ENCODE data around the gene CDC40.

CDC40 gene

DNA sequence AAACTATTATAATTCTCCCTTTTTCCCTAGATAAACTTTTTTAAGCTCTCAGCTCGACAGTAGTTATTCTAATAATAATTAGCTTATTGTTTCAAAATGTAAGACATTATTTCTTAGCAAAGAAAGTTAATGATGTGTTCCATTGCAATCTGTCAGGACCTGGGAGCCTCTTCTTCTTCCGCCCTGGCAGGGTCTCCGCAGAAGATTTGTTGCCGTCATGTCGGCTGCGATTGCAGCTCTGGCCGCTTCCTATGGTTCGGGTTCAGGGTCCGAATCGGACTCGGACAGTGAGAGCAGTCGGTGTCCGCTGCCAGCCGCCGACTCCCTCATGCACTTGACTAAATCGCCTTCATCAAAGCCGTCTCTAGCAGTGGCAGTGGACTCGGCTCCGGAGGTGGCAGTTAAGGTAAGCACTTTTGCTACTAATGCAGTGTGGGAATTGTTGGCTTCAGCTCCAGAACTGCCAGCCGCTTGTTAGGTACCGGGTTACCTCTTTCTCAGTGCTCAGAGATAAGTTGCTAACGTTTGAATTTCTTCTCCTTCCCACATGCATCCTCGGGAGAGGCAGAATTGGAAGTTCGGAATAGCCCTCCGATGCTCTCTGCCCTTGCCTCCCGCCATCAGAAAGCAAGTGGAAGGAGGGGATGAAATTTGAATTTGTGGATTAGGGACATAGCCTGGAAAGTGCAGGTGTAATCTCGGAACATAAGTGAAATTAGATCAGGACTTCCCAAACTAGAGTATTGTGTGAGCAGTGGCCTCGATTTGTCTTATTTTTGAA is at the start of gene CDC40:
TSS of gene CDC40 (plus strand) at position 200 of the 781 bp plus-strand sequence. CDS start at position 218, 18 bp downstream.
- FAIRE-seq: no peak

DNA sequence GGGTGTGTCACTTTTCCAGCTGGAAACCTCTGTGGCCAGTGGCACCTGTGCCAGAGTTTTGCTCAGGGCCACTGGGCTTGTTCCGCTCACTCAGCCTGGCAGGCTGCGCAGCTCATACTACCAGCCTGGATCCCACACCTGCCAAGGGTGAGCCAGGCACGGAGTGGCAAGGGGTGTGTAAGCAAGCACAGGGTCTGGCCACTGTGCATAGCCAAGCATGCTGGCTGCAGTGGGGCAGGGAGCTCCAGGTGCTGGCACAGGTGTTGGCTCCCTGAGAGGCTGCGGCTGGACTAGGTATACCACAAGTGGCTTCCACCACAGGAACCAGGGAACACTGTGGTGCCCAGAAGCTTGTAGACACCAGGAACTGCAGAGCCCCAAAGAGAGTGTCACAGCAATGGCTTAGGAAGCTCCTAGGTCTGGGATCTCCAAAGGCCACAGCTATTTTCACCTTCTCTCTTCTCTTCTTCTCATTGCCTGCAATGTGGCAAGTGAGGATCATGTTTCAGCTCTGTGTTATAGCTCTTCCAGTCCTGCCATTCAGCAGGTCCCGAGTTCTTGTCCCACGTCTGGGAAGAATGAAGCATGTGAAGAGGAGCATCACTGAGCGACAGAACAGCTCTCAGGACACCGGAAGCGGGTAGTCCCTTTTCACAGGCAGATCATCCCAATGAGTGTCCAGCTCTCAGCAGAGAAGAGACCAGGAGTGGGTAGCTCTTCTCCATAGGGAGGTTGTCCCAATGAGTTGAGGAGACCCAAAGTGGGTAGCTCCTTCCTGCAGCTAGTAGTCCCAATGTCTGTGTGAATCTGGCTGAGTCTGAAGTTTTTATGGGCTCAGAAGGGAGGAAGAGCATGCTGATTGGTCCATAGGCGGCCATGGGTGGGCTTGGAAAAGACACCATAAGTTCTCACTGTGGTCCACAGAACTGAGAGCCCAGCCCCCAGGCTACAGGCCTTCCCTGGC is 42.0 kb upstream of the CDC40 start:
- FAIRE-seq: no peak

DNA sequence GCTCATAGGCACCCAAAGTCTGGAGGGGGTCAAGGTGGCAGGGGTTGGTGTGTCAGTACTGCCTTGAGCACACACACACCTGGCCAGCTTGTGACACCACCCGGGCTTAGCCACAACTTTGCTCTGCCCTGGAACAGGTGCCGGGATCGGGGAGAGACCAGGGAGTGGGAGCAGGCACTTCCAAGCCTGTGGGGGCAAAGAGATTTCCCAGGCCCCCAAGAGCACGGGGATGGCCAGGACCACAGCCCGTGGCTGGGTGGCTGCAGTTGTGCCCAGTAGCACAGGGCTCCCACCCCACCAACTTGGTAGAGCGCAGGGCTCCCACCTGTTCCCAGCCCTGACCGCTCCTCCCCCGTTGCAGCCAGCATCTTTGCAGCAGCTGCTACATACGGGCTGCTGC is 41.2 kb upstream of the CDC40 start:
- no peak for FAIRE-seq

DNA sequence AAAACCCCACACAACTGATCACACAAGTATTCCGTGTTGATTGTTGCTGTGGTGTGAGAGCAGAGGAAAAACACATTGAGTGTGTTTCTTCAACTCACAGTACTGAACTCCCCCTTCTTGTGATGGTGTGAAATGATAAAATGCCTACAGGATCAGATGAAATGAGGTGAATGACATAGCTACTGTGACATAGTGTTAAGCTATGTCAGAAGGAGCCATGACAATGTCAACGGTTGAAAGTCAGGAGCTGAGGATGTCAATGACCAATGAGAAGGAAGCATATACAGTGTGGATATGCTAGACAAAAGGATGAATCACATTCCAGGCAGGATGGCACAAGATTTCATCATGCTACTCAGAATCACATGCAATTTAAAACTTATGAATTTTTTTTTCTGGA is 39.6 kb upstream of the CDC40 start:
- no peak for FAIRE-seq

DNA sequence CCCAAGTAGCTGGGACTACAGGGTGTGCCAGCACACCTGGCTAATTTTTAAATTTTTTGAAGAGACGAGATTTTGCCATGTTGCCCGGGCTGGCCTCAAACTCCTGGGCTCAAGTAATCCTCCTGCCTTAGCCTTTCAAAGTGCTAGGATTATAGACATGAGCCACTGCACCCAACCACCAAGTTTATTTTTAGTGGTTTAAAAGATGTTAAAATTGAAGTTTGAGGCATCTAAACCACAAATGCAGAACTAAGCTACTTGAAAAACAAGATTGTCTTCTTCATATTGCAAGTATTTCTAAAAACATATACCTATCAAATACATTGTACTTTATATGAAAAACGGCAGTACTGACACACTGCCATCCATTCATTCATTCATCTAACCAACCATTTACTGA is 32.4 kb upstream of the CDC40 start:
- no peak for FAIRE-seq

DNA sequence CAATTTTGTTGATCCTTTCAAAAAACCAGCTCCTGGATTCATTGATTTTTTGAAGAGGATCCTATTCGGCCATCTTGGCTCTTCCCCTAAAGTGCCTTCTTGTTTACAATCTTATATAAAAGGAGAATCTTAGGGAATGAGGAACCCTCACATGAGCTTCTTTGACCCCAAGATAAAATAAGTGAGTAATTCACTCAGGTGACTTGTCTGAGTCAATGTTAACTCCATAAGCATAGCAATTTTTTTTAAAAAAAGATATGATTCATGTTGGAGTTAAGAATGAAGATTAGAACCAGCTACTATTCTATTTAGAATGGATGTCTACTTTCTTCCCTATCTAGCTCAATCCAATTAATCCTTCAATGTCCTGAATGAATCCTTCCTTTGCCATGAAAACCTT is 21.7 kb upstream of the CDC40 start:
- FAIRE-seq: no peak

DNA sequence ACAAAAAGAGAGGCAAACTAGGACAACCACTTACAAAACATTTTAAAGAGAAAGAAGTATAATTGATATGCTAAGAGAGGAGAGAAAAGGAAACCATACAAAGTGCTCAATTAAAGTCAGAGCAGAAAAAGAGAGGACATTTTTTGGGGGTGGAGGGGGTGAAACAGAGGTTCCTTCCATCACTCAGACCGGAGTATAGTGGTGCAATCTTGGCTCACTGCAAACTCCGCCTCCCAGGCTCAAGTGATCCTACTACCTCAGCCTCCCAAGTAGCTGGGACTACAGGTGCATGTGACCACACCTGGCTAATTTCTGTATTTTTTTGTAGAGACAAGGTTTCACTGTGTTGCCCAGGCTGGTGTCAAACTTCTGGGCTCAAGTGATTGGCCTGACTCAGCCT is 10.1 kb upstream of the CDC40 start:
- FAIRE-seq: no peak

DNA sequence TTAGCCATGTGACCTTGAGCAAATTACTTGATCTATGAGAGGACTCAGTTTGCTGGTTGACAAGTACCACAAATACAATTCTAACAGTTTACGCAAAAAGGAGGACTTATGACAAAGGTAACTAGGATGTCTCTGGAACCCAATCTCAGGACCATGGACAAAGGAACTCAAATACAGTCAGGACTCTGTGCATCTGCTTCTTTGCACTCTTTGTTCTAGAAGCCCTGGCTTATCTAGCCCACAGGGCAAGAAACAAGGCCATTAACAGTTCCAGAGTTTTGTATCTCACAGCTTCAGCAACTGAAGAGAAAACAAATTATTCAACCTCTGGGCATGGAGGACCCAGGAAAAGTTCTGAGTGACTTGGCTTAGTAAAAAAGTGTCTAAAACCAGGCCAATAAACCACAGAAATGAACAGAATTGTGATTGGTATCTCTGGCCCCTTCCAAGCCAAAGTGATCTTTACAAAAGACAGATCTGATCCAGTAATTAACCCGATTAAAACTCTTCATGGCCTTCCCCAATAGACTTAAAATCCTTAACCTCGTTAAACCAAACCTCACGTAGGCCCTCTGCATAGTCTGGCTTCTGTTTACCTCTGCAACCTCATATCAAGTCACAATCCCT is 6.6 kb upstream of the CDC40 start:
- FAIRE-seq: no peak

DNA sequence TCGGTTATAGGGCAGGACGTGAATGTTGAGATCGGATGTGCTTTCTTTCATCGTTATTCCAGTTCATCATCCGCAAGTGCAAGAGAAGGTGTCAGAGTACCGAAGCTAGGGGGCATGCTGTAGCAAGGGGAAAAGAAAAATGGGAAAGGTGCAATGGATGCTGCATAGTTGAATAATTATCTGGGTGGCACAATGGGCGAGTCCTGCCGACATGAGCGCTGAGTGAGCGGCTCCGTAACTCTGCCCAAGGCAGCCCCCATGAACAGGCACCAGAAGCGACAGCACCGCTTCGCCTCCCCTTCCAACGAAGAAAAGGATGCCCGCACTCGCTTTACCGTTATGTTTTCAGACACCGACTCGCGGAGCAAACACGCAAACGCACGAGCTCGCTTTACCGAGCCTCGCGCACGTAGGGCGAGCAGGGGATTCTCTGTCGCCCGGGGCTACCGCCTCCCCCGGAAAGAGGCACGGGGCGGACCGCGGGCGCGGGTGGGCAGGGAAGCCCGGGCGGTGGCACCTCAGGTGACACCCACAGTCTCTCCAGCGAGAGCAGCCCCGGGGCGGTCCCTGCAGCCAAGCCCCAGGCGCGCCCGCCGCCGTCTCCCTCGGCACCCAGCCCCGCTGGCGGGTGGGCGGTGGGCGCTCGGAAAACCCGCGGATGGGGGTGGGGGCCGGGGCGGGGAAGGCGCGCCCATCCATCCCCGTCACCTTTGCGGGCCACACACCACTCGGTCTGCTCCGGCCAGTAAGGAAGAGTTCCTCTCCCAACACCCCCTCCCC is 1.4 kb upstream of the CDC40 start:
- no peak for FAIRE-seq

DNA sequence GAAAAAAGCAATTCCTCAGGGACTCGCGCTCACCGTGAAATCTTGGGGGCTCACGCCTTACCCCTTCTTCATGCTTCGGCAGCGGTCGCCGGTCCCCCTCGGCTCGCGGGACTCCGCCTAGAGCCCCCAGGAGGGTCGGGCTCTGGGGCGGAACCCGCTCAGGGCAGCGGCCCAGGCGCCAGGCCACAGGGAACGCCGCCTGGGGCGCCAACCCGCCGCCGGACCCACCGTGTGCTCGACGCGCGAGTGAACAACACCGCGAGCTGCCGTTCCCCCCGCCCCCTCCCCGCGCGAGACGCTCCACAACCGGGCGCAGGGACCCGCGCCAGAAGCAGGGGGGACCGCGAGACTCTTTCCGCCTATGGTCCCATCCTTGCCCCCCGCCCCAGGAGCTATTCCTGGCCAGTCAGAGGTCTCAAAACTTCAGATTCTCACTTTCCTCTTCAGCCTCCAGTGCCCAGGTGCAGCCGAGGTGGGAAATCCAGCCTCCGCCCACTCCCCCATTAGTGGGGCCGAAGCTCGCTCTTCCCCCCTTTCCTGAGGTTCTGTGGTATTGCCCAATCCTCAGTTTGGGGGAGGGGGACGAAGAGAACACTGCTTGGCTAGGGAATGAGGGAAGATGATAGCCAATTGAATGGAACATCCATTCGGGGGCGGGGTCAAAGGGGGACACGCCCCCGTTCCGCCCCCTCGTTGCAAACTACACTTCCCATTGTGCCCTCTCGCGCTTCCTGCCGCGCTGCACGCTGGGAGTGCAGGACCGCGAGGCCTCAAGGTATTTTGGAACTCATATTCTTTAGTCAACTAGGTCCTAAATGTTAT is 610 bp upstream of the CDC40 start, which contains the start of gene WASF1:
TSS of gene WASF1 (minus strand) at position 265 of the 822 bp plus-strand sequence. CDS start 52,069 bp downstream, outside the sequence.
- peak; percentile 95 for FAIRE-seq

DNA sequence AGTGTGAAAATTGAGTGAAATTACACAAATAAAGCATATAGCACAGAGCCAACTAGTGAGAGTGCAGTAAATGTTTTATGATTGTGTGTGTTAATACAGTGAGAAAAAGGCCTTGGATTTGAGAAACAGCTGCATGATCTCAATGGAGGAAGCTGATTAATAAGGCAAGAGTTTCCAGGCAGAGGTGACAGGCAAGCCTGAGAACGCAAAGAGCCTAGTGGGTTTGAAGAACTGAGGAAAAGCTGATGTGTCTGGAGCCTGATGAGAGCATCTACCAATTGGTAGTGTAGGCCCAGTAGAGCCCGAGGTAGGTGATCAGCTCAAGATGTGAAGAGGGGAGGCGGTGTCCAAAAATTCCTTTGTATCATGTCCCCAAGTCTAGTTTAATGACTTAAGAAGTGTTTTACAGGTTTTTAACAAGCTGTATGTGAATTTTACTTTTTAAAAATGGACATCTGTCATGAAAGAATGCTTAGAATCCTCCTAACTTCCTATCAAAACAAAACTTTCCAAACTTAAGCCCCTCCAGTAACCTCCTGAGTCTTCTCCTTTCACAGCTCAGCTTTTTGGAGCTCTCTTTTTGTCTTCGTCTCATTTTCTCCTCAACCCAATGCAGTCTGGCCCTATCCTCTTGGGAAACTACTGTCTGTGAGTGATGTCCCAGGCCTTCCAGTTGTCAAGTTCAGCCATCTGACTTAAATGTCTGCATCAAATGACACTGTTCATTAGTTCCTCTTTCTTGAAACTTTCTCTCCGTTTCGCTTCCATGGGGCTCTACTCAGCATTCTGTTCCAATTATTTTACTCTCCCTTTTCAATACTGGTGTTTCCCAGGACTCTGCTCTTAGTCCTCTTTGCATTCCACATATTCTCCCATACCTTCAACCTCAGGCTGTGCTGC is 1.2 kb downstream of the CDC40 start:
- no peak for FAIRE-seq

DNA sequence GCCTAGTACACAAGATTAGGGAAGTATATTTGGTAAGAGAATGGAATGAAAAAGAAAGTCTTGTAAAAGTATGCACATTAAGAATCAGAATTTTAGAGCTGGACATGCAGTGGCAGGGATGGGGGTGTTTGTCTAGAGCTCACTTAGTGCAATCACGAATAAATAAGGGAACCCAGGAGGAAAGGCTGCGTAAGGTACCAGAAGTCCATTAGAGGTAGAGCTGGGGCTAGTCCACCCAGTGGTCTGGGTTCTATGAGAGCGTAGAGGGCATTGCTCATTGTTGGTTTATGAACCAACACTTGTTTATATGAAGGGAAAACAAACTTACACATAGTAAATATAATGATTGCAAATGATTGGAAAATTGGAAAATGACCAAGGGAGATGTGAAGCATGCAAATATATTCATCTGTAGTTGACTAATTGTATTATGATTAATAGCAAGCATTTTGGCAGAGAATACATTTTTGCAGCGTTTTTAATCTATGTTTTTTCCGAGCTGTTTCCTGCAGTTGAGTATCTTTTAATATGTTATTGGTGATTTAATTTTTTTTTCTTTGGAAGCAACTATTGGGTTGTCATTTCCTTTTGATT is 3.2 kb downstream of the CDC40 start:
- no peak for FAIRE-seq

DNA sequence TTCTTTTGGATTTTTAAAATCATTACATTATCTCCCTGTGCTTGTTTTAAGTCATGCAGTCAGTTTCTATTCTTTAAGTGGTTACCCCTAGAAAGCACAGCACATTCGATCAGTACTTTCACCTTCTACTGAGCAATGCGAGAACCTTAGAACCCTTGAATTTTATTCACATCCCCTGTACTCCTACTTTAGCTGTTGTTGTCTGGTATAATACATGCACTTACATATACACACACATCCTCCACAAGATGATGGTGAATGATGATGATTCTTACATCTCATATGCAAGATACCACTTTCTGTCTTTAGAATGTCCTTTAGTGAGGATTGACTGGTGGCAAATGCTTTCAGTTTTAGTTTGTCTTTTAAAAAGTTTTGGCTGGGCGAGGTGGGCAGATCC is 5.7 kb downstream of the CDC40 start:
- FAIRE-seq: no peak

DNA sequence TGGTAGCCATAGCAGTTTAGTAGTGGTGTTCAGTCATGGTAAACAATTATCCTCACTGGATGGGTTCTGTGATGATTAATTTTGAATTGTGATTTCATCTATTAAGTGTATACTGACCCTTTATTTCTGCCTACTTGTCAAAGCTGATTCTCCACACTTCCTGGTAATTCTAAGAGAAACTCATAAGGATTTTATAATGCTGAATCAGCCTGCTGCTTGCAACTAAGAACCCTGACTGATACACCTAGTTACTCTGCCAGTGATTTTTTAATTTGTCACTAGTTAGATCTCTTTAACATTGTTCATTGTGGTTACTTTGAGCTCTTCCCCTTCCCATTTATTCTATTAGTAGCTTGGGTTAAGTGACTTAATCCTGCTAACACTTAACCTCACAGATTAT is 8.6 kb downstream of the CDC40 start:
- peak; percentile 99 for FAIRE-seq

DNA sequence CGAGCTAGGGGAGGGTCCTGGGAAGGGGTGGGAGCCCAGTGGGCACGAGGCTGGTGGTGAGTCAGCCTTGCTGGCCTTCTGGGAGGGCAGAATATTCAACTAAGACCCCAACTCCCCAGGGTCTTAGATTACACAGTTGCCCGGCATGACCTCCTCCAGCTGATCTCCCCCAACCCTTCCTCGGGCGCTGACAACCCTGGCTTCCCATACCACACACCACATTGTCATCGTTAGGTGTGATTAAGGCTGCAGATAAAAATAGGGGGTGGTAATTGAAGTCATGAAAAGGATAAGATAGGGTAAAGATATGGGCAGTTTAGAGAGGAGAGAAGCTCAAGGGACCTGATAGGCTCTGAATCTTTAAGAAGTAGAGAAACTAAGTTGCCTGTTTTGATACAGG is 10.5 kb downstream of the CDC40 start:
- no peak for FAIRE-seq

DNA sequence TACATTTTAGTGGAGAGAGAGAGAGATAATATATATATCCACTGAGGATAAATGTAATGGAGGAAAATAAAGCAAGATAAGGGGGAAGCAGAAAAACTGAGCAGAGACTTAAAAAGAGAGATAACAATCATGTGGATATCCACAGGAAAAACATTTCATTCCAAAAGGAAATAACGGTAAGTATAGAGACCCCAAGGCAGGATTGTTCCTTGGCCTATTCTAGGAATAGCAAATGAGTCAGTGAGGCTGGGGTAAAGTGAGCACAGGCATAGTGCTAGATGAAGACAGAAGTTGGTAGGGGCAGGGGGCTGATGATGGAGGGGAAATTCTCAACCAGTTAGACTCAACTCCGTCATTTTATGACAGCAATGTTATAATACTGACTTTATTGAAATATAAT is 11.2 kb downstream of the CDC40 start:
- no peak for FAIRE-seq

DNA sequence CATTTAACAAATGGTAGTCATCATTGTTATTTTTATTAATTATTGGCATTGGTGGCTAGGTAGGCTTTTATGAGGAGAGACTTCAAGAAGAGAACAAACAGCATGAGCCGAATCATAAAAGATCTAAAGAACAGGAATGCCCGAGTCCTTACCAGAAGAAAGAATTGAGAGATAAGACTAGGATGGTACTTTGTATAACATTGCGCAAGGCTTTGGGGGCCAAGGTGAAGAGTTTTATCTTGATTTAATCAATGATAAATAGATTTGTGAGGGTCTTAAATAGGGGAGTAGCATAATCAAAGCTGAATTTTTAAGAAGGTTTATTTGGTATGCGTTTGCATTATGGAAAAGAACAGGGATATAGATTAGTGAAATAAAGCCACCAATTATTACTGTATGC is 15.4 kb downstream of the CDC40 start:
- FAIRE-seq: no peak

DNA sequence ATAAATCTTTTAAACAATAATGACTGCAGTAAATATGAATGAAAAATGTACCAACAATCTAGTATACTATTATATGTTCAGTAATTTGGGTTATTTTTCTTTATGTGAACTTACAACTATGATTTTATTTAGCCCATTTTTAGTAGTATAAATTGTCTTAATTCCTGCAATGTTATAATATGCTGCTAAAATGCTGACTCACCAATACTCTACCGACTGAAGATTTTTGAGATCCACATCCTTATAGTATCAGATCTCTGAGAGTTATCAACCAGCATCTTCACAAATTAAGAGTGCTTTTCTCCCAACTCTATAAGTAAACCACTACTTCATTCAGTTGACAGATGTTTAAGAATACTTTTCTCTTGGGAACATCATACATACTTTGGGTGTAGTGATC is 16.6 kb downstream of the CDC40 start:
- FAIRE-seq: no peak

DNA sequence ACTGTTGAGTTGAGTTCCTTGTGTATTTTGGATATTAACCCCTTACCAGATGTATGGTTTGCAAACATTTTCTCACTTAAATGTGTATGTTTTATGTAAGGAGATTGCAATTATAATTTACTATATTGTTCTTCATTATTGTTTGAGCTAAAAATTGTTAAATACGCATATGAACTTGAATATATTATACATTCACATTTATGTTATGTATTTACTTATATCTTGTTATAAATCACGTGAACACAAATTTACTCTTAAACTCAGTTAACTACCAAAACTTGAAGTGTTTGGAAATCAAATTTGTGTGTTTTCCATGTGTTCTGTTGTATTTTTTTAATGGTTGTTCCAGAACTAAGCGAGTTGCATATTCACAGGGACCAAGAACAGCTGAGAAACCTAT is 18.3 kb downstream of the CDC40 start:
- FAIRE-seq: no peak

All from islet of Langerhans (tissue), 1 donor.